ENCODE data around the gene TADA2B.
A peak's percentile ranks its signal among the peaks of the same experiment; 100 is the strongest.

TADA2B gene

GRCh38 chr4:7031558-7032449 is 11.4 kb upstream of the TADA2B start:
- DNase-seq (ENCODE audit: low read depth in 2 of 2), result no peak
- no peak for TF ChIP-seq CTCF (IDR thresholded peaks at IDR 0.05; ENCODE audit: low read depth, low read length)

GRCh38 chr4:7032596-7032995 is 10.6 kb upstream of the TADA2B start:
- no peak for TF ChIP-seq CTCF (IDR thresholded peaks at IDR 0.05; ENCODE audit: low read depth, low read length)
- no peak overlapping the region for H3K4me3 ChIP-seq (replicated peaks in 1 of 2; ENCODE audit: low read depth in 2 of 2, low read length in 2 of 2)
- DNase-seq (ENCODE audit: low read depth in 2 of 2), result no peak

More at GRCh38 chr4:7031558-7032449, 11.4 kb upstream of the TADA2B start:
- no peak overlapping the region for H3K4me3 ChIP-seq (replicated peaks in 1 of 2; ENCODE audit: low read depth in 2 of 2, low read length in 2 of 2)

- no peak for TF ChIP-seq CTCF (IDR thresholded peaks at IDR 0.05; ENCODE audit: low read depth, low read length)
- peak; percentile 35 to 54 for DNase-seq (ENCODE audit: low read depth in 2 of 2)
- H3K4me3 ChIP-seq (replicated peaks in 1 of 2; ENCODE audit: low read depth in 2 of 2, low read length in 2 of 2), result no peak overlapping the region
Measured at GRCh38 chr4:7034262-7035081, 8.7 kb upstream of the TADA2B start.

GRCh38 chr4:7037425-7037824 is 5.7 kb upstream of the TADA2B start:
- no peak for DNase-seq (ENCODE audit: low read depth in 2 of 2)
- H3K4me3 ChIP-seq (replicated peaks in 1 of 2; ENCODE audit: low read depth in 2 of 2, low read length in 2 of 2), result no peak overlapping the region
- no peak for TF ChIP-seq CTCF (IDR thresholded peaks at IDR 0.05; ENCODE audit: low read depth, low read length)

- DNase-seq (ENCODE audit: low read depth in 2 of 2), result no peak
- no peak for TF ChIP-seq CTCF (IDR thresholded peaks at IDR 0.05; ENCODE audit: low read depth, low read length)
Measured at GRCh38 chr4:7040765-7041164, 2.4 kb upstream of the TADA2B start.

GRCh38 chr4:7041246-7041645 is 1.9 kb upstream of the TADA2B start:
- DNase-seq (ENCODE audit: low read depth in 2 of 2), result no peak
- H3K4me3 ChIP-seq (replicated peaks in 1 of 2; ENCODE audit: low read depth in 2 of 2, low read length in 2 of 2), result no peak overlapping the region
- no peak for TF ChIP-seq CTCF (IDR thresholded peaks at IDR 0.05; ENCODE audit: low read depth, low read length)

More at GRCh38 chr4:7040765-7041164, 2.4 kb upstream of the TADA2B start:
- H3K4me3 ChIP-seq (replicated peaks in 1 of 2; ENCODE audit: low read depth in 2 of 2, low read length in 2 of 2), result no peak overlapping the region
